COR-L47 (cell line): ENCODE data around the gene WDR74.
"Not testable (repeated sequence)": the region's sequence is repeated elsewhere in the genome, so short reads cannot be mapped to it uniquely, and the experiment has no call there.

Experiments
- DNase-seq: peaks from one replicate; lab custom pipeline; 2025; lab: John Stamatoyannopoulos, UW

WDR74 gene

DNA sequence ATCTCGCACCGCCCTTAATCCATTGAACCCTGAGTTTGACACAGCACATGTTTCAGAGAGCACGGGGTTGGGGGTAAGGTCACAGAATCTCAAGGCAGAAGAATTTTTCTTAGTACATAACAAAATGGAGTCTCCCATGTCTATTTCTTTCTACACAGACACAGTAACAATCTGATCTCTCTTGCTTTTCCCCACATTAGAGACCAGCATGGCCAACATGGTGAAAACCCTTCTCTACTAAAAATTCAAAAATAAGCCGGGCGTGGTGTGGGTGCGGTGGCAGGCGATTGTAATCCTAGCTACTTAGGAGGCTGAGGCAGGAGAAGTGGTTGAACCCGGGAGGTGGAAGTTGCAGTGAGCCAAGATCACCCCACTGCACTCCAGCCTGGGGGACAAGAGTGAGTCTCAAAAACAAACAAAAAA is 19.9 kb upstream of the WDR74 start:
- DNase-seq = not testable (repeated sequence)

- no peak for DNase-seq
These were observed 18.8 kb upstream of the WDR74 start for GRCh38 chr11:62858201-62858600.

- no peak for DNase-seq
These were observed 18.2 kb upstream of the WDR74 start for GRCh38 chr11:62857541-62857982.

DNA sequence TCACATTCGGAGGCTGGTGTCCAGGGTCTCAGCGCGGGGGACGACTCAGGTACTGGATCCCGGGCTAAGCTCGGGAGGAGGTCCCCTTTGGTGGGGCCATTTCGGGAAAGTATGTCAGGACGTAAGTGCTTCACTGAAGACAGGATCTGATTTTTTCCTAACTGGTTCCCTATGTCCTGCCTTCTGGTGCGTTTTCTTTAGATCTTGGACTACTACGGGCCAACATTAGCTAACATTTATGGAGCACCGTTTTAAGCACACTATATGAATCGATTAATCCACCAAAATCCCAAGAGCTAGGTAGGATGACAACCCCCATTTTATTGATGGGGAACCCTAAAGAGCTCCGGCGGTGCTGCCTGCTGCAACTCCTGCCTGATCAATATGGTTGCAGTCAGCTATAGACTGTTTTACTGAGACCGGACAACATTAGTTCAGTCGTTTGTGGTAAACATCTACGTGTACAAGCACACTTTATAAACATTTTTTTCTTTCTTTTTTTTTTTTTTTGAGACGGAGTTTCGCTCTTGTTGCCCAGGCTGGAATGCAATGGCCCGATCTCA is 17.0 kb upstream of the WDR74 start:
- no peak for DNase-seq

GRCh38 chr11:62855571-62856332 is 16.4 kb upstream of the WDR74 start:
- peak; percentile 98 for DNase-seq

- DNase-seq = no peak
These were observed 15.6 kb upstream of the WDR74 start for GRCh38 chr11:62854825-62855570.

DNA sequence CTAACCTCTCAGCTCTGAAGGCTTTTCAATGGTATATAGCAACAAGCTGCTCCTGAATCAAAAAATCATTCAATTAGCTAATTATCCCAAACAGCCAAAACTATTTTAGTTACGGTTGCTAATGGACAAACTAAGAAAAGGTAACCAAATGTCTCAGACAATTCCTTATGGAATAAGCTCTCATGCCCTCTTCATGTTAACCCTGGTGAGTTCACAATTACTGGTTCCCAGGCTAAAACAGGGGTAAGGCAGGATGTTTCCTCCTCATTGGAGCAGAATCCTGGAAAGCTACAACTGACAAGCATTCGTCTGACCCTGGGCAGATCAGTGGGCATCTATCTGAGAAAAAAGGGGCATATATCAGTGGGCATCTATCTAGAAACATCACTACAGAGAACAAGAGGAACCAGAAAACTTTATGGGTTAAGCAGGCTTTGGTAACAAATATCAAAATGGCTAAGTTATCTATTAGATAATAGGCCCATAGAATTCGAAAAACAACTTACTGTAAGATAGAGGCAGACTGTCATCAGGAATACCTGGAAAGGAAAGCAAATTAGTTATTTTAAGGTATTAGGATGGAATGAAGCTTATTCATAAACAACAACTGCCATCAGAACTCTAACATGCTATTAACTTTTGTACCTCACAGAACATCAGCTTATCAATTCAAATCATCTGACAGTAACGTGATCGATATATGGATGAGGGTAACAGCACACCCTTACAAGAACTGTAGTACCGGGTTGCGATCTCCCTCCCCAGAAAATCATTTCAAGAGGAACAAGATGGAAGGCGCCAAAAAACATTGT is 14.8 kb upstream of the WDR74 start:
- DNase-seq = no peak

DNA sequence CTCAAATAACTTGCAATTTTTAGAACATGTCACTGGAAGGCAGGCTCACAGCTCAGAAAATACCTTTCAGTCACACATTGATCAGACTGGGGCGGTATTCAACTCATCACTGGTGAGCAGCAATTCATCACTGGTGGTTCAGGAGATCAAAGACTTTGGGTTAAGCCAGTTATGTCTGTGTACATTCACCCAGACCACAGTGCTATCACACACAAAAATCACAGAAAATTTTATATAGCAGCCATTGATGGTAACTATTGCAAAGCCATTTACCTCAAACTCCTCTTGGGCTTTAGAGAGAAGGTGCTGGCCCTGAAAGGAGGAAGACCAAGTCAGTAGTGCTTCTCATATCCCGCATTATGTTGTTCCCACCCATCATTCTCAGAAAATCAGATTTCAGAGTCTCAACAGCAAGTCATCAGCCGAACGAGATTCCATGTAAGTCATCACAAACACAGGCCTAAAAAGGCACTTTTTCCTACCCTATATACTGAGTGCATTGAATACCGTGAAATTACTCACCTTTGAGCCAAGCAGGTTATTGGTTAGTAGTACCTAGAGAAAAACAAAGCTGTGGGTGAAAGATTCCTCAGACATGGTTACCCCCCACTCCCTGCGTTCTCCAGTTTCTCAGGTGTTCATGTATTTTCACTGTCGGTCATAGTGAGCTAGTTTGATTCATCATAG is 14.0 kb upstream of the WDR74 start:
- DNase-seq = no peak

- DNase-seq = no peak
These were observed 13.3 kb upstream of the WDR74 start for GRCh38 chr11:62852523-62853188.

GRCh38 chr11:62851807-62852522 is 12.6 kb upstream of the WDR74 start:
- DNase-seq = no peak

DNA sequence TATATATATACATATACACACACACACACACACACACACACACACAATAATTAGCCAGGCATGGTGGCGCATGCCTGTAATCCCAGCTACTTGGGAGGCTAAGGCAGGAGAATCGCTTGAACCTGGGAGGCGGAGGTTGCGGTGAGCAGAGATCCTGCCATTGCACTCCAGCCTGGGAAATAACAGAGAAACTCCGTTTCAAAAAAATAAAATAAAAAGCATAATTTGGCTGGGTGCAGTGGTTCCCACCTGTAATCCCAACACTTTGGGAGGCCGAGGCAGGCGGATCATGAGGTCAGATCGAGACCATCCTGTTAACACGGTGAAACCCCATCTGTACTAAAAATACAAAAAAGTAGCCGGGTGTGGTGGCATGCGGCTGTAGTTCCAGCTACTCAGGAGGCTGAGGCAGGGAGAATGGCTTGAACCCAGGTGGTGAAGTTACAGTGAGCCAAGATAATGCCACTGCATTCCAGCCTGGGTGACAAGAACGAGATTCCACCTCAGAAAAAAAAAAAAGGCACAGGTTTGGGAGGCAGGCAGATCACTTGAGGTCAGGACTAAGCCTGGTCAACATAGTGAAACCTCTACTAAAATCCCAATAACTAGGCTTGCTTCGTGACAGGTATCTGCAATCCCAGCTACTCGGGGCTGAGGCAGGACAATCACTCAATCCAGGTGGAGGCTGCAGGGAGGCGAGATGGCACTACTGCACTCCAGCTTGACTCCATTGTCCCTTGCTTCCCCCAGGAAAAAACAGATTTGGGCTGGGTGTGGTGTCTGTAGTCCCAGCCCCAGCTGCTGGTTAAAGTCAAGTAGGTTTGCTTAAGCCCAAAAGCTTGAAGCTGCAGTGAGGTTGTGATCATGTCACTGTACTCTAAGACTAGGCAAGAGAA is 11.8 kb upstream of the WDR74 start:
- no peak for DNase-seq

DNA sequence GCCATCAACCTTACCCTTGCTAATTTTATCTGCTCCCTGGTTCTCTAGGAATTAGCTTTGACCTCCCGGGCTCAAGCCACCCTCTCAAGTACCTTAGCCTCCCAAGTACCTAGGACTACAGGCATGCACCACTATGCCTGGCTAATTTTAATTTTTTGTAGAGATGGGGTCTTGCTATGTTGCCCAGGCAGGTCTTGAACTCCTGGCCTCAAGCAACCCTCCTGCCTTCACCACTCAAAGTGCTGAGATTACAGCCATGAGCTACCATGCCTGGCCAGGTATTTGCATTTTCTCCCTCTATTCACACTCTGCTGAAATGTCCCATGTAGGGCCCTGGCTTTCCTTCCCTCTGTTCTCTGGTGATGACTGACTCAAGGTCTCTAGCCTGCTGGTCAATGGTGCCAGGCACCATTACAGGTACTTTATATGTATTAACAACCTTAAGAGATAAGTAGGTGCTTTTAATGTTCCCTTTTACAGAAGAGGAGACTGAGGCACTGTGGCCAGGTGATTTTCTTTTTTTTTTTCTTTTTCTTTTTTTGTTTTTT is 8.5 kb upstream of the WDR74 start:
- DNase-seq = no peak

GRCh38 chr11:62846177-62846576 is 6.8 kb upstream of the WDR74 start:
- no peak for DNase-seq

GRCh38 chr11:62844154-62844553 is 4.8 kb upstream of the WDR74 start:
- no peak for DNase-seq

DNA sequence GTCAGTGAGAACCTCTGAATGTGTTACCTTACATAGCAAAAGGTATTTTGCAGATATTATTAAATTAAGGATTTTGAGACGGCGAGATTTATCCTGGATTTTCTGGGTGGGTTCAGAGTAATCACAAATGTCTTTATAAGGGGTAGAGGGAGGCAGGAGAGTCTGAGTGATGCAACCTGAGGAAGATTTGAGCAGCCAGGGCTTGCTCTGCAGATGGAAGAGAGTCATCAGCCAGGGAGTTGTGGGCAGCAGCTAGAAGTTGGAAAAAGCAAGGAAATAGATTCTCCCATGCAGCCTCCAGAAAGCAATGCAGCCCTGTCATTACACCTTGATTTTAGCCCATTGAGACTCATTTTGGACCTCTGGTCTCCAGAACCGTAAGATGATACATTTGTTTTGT is 4.1 kb upstream of the WDR74 start:
- DNase-seq = no peak

DNA sequence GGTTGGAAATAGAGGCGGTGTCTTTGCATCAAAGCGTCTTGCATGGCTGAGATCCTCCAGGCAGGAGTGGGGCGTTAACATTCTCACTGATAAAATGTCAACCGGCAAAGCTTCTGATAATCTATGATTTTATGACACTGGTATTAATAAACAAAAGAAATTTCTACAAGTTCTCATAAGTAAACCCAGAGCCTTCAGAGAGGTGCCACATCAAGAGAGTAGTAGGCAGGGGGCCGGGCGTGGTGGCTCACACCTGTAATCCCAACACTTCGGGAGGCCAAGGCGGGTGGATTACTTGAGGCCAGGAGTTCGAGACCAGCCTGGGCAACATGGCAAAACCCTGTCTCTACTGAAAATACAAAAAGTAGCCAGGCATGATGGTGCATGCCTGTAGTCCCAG is 3.5 kb upstream of the WDR74 start:
- not testable (repeated sequence) for DNase-seq

GRCh38 chr11:62842171-62842741 is 2.9 kb upstream of the WDR74 start:
- DNase-seq = no peak

GRCh38 chr11:62841361-62842170 is 2.2 kb upstream of the WDR74 start:
- DNase-seq = peak; percentile 94
